ENCODE measurements around the gene PCDHB1. TPM values are rescaled to one million over a fixed set of nuclear protein-coding genes. Genes with fewer than 3 reads are reported as not detected.

PCDHB1 gene
- total RNA-seq, 1 experiment from 2014 or later, result 0.07 TPM

- WGBS (ENCODE audit: extremely low coverage, insufficient read length, low lambda C conversion rate), result no CpG with 5 or more reads among the region's 17 CpGs
- no peak overlapping the region for H2AFZ ChIP-seq (ENCODE audit: low read length)
- DNase-seq, result no peak
These were observed 26.7 kb downstream of the PCDHB1 start for GRCh38 chr5:141077826-141078225.

More at GRCh38 chr5:141077826-141078225, 26.7 kb downstream of the PCDHB1 start:
- peaks cover 0 to 5% of the 10 kb centered on the region in 2 experiments; a peak in 2 of 5 replicates for H3K9me3 Mint-ChIP-seq
- Histone ChIP-seq H3K79me2 (ENCODE audit: insufficient read depth, low read length) (no peaks in the 10 kb centered on the region), H2BK15ac (ENCODE audit: low read depth, low read length) (no peak overlapping the region), H4K91ac (ENCODE audit: insufficient read length, low read depth, low read length) (no peak overlapping the region), H3T11ph (ENCODE audit: low read length) (no peak overlapping the region), H3K56ac (ENCODE audit: insufficient read length, low read depth, low read length) (no peak overlapping the region), H3K9ac (ENCODE audit: extremely low read depth, insufficient read length, low read length) (no peak overlapping the region), H2BK120ac (ENCODE audit: low read depth, low read length, poor library complexity, severe bottlenecking) (no peak overlapping the region), H2BK12ac (ENCODE audit: insufficient read length, low read depth, low read length) (no peak overlapping the region), H3K27me3 (ENCODE audit: insufficient read depth, low read length) (no peaks in the 10 kb centered on the region), H3K18ac (ENCODE audit: insufficient read length, low read depth, low read length) (no peak overlapping the region), H3K9me3 (ENCODE audit: control insufficient read depth, low read depth, low read length) (no peaks in the 10 kb centered on the region), H4K20me1 (ENCODE audit: control insufficient read depth, insufficient read depth, insufficient read length) (no peaks in the 10 kb centered on the region), H4K8ac (replicated peaks; ENCODE audit: insufficient read length, low read depth, low read length) (no peak overlapping the region), H2BK20ac (ENCODE audit: low read depth, low read length, poor library complexity, severe bottlenecking) (no peak overlapping the region), H3K4me1 (ENCODE audit: insufficient read depth, low read length) (no peaks in the 10 kb centered on the region), H2AK5ac (ENCODE audit: insufficient read length, low read length) (no peak overlapping the region), H3K27ac (ENCODE audit: insufficient read length, low read depth, low read length) (no peak overlapping the region), H3K23ac (ENCODE audit: insufficient read length, low read depth, low read length) (no peak overlapping the region), H3K4me2 (ENCODE audit: insufficient read depth, insufficient read length, low read length) (no peak overlapping the region), H2BK5ac (ENCODE audit: insufficient read length, low read length) (no peak overlapping the region), H3K79me1 (ENCODE audit: insufficient read depth, low read depth, low read length, poor library complexity, severe bottlenecking) (no peaks in the 10 kb centered on the region), H4K5ac (ENCODE audit: insufficient read length, low read depth, low read length) (no peak overlapping the region), H3K4ac (ENCODE audit: low read depth, low read length) (no peak overlapping the region), H3K14ac (ENCODE audit: insufficient read depth, low read length) (no peak overlapping the region), H3K23me2 (ENCODE audit: insufficient read length, low read depth, low read length, poor library complexity, severe bottlenecking) (no peaks in the 10 kb centered on the region)
- no peaks in the 10 kb centered on the region; a peak in 2 of 7 replicates for H3K36me3 Mint-ChIP-seq (ENCODE audit: insufficient read depth in 1 of 3, low read depth in 3 of 3)
- H3K4me3 Mint-ChIP-seq, result no peak overlapping the region; a peak in 1 of 5 replicates
- H3K27ac Mint-ChIP-seq, result no peak overlapping the region
- H3K27me3 Mint-ChIP-seq (ENCODE audit: low read depth), result peaks cover 4% of the 10 kb centered on the region
- TF ChIP-seq CTCF (conservative IDR thresholded peaks at IDR 0.05), result no peak
- H3K4me1 Mint-ChIP-seq, result no peaks in the 10 kb centered on the region
